ENCODE data around the gene ADGRL2.

ADGRL2 gene

GRCh38 chr1:81936853-81937252 is 136.1 kb downstream of the ADGRL2 start:
- H3K4me1 ChIP-seq (ENCODE audit: low read depth, poor library complexity, severe bottlenecking), result no peaks in the 10 kb centered on the region
- no peaks in the 10 kb centered on the region for H3K36me3 ChIP-seq (ENCODE audit: insufficient read depth)
- H3K4me3 ChIP-seq (IDR thresholded peaks at IDR 0.05; ENCODE audit: insufficient read depth, low read depth, low read length), result no peak overlapping the region
- H3K27ac ChIP-seq, result no peak overlapping the region
- no peak overlapping the region for H3K9ac ChIP-seq
- TF ChIP-seq, protein P1, sequence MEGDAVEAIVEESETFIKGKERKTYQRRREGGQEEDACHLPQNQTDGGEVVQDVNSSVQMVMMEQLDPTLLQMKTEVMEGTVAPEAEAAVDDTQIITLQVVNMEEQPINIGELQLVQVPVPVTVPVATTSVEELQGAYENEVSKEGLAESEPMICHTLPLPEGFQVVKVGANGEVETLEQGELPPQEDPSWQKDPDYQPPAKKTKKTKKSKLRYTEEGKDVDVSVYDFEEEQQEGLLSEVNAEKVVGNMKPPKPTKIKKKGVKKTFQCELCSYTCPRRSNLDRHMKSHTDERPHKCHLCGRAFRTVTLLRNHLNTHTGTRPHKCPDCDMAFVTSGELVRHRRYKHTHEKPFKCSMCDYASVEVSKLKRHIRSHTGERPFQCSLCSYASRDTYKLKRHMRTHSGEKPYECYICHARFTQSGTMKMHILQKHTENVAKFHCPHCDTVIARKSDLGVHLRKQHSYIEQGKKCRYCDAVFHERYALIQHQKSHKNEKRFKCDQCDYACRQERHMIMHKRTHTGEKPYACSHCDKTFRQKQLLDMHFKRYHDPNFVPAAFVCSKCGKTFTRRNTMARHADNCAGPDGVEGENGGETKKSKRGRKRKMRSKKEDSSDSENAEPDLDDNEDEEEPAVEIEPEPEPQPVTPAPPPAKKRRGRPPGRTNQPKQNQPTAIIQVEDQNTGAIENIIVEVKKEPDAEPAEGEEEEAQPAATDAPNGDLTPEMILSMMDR (conservative IDR thresholded peaks at IDR 0.05; ENCODE audit: low read depth, low read length), result no peak
- no peaks in the 10 kb centered on the region for H3K27me3 ChIP-seq (ENCODE audit: insufficient read depth, low read depth)
- H3K79me2 ChIP-seq (ENCODE audit: insufficient read depth, low read depth), result no peaks in the 10 kb centered on the region
- no peak overlapping the region for H2AFZ ChIP-seq (ENCODE audit: low read depth)
- no peaks in the 10 kb centered on the region for H4K20me1 ChIP-seq (ENCODE audit: insufficient read depth)
- H3K4me2 ChIP-seq, result no peak overlapping the region

DNA sequence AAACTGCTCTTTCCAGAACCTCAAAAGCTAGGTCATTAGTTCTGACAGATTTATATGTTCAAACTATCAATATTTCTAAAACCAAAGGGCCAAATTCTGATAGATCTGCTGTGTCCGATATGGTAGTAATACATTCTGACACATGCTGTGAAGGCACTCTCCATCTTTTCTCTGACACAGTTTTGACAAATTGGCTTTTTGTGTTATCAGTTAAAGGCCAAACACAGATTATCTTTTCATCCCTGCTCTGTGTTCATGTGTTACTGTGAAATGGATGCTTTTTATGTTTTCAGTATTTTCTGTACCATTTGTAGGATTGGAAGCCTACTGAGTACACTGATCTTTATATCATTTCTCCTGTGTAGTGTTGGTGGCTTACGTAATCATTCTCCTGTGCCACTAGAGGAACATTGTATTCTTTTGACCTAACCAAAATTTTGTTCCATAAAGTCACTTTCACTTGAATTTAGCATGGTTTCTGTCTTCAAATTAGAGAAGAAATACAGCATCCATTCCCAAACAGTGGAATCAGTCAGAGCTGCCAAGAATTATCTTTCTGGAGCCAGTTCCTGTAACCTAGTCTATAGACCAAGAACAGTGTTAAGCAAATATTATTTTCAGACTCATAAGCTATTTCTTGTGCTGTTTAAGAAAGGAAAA is 137.2 kb downstream of the ADGRL2 start:
- no peak overlapping the region for H3K4me3 ChIP-seq (IDR thresholded peaks at IDR 0.05; ENCODE audit: insufficient read depth, low read depth, low read length)
- no peaks in the 10 kb centered on the region for H3K79me2 ChIP-seq (ENCODE audit: insufficient read depth, low read depth)
- no peak overlapping the region for H2AFZ ChIP-seq (ENCODE audit: low read depth)
- H3K36me3 ChIP-seq (ENCODE audit: insufficient read depth), result no peaks in the 10 kb centered on the region
- no peak overlapping the region for H3K9ac ChIP-seq
- TF ChIP-seq, protein P1 (conservative IDR thresholded peaks at IDR 0.05; ENCODE audit: low read depth, low read length), result no peak
- H3K4me1 ChIP-seq (ENCODE audit: low read depth, poor library complexity, severe bottlenecking), result no peaks in the 10 kb centered on the region
- H3K4me2 ChIP-seq, result no peak overlapping the region
- no peaks in the 10 kb centered on the region for H4K20me1 ChIP-seq (ENCODE audit: insufficient read depth)
- H3K27ac ChIP-seq, result no peak overlapping the region
- H3K27me3 ChIP-seq (ENCODE audit: insufficient read depth, low read depth), result no peaks in the 10 kb centered on the region

- H3K36me3 ChIP-seq (ENCODE audit: insufficient read depth), result no peaks in the 10 kb centered on the region
- H3K27me3 ChIP-seq (ENCODE audit: insufficient read depth, low read depth), result no peaks in the 10 kb centered on the region
- TF ChIP-seq, protein P1 (conservative IDR thresholded peaks at IDR 0.05; ENCODE audit: low read depth, low read length), result no peak
- H2AFZ ChIP-seq (ENCODE audit: low read depth), result no peak overlapping the region
- H3K79me2 ChIP-seq (ENCODE audit: insufficient read depth, low read depth), result no peaks in the 10 kb centered on the region
- no peak overlapping the region for H3K4me2 ChIP-seq
- H4K20me1 ChIP-seq (ENCODE audit: insufficient read depth), result no peaks in the 10 kb centered on the region
- H3K4me3 ChIP-seq (IDR thresholded peaks at IDR 0.05; ENCODE audit: insufficient read depth, low read depth, low read length), result no peak overlapping the region
- no peak overlapping the region for H3K27ac ChIP-seq
- H3K9ac ChIP-seq, result no peak overlapping the region
- H3K4me1 ChIP-seq (ENCODE audit: low read depth, poor library complexity, severe bottlenecking), result no peaks in the 10 kb centered on the region
These were observed 147.8 kb downstream of the ADGRL2 start for GRCh38 chr1:81948495-81948894.

- Histone ChIP-seq H3K4me3 (IDR thresholded peaks at IDR 0.05; ENCODE audit: insufficient read depth, low read depth, low read length) (no peak overlapping the region), H3K36me3 (ENCODE audit: insufficient read depth) (no peaks in the 10 kb centered on the region), H3K9ac (no peak overlapping the region), H3K4me1 (ENCODE audit: low read depth, poor library complexity, severe bottlenecking) (no peaks in the 10 kb centered on the region), H2AFZ (ENCODE audit: low read depth) (no peak overlapping the region), H3K4me2 (no peak overlapping the region), H4K20me1 (ENCODE audit: insufficient read depth) (no peaks in the 10 kb centered on the region), H3K27me3 (ENCODE audit: insufficient read depth, low read depth) (no peaks in the 10 kb centered on the region), H3K27ac (no peak overlapping the region), H3K79me2 (ENCODE audit: insufficient read depth, low read depth) (no peaks in the 10 kb centered on the region)
- TF ChIP-seq, protein P1 (conservative IDR thresholded peaks at IDR 0.05; ENCODE audit: low read depth, low read length), result no peak
These were observed 148.7 kb downstream of the ADGRL2 start for GRCh38 chr1:81949421-81949820.

Measured in KMS-11 (cell line).